NCI-H69 (cell line): ENCODE results near the gene KIF27.
A peak's percentile ranks its signal among the peaks of the same experiment; 100 is the strongest.
"Not testable (repeated sequence)": the region's sequence is repeated elsewhere in the genome, so short reads cannot be mapped to it uniquely, and the experiment has no call there.

Experiments
- DNase-seq: peaks from one replicate; lab custom pipeline; 2025; lab: John Stamatoyannopoulos, UW

KIF27 gene

DNA sequence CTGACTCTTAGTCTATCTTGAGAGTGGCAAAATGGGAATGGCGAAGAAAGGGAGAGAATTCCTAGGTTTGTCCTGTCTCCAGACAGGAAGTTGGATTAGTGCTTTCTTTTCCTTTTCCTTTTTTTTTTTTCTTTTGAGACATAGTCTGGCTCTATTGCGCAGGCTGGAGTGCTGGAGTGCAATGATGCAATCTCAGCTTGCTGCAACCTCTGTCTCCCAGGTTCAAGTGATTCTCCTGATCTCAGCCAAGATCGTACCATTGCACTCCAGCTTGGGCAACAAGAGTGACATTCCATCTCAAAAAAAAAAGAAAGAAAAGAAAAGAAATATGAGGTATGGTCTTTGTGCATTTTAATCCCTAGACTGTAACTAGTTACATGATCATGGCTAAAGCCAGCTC lies 12.6 kb upstream of the KIF27 start:
- no peak for DNase-seq

DNA sequence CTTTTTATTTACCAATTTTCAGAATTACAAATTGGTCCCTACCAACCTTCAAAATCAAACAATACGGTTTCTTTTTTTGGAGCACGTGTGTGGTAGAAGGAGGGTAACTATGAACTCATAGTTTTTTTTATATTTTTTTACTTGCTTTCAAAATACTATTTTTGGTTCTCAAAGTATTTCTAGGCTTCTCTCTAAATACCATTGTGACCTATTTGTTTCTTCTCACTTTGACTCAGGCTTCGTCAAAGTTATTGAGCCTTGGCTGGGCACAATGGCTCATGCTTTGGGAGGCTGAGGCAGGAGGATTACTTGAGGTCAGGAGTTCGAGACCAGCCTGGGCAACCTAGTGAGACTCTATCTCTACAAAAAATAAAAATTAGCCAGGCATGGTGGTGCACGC lies 11.6 kb upstream of the KIF27 start:
- DNase-seq = no peak

DNA sequence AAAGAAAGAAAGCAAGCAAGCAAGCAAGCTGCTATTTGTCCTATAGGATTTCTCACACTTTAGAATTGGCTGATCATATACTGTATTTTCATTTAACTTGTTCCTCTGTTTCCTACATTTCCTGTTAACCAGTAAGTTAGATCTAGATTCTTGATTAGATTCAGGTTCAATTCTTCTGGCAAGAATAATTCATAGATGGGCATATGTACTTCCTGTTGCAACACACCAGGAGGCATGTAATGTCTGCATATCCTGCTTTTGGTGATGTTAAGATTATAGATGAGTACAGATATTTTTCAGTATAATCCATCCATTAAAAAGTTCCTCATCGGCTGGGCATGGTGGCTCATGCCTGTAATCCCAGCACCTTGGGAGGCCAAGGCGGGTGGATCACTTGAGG lies 10.8 kb upstream of the KIF27 start:
- DNase-seq = no peak

DNA sequence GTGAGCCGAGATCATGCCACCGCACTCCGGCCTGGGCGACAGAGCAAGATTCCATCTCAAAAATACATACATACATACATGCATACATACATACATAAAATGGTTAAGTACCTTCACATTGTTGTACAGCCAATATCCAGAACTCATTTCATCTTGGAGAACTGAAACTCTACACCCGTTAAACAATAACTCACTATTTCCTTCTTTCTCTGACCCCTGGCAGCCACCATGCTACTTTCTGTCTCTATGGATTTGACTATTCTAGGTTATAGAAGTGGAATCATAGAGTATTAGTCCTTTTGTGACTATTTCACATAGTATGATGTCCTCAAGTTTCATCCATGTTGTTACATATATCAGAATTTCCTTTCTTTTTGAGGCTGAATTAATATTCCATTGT lies 9.6 kb upstream of the KIF27 start:
- DNase-seq = no peak

DNA sequence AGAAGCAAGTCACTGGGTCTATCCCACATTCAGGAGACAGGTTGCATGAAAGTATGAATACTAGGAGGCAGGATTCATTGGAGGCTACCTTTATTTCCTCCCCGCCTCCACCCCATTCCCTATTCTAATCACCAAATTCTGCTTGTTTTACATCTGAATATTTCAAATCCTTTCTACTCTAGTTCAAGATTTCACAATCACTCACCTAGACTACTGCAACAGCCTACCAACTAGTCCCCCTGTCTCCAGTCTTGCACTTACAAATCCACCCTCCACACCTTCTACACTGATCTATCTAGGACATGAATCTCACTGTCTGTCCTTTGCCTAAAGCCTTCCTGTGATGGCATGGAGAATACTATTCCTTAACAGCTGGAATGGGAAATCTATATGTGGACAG lies 6.4 kb upstream of the KIF27 start:
- DNase-seq = no peak

DNA sequence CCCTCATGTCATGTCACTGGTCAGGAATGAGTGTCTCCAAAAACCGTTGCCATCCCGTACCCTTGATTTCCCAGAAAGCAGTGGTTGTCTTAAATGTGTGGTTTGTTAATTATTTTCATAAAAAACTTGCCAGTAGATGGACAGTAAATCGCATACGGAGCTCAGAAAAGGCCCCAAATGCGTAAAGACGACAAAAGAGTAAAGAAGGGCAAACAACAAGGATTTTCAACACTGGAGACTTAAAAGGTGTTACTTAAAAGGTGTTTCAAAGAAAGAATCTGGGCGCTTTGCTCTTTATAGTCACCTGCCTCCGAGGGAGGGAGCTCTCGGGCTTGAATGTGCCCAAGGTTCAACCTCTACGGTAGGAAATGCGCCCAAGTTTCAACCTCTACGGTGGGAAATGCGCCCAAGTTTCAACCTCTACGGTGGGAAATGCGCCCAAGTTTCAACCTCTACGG lies 734 bp downstream of the KIF27 start:
- peak; percentile 91 for DNase-seq

DNA sequence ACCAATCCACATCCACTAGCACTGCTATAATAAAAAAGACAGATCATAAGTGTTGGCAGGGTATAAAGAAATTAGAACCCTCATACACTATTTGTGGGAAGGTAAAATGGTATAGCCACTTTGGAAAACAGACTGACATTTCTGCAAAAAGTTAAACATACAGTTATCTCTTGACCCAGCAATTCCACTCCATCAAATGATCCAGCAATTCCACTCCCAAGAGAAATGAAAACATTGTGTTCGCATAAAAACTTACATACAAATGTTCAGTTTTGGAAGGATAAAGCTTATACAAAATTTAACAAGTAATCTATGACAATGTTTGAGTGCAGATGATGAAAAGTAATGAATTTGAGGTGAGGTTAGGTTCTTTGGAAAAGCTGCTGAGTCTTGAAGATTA lies 2.1 kb downstream of the KIF27 start:
- no peak for DNase-seq

DNA sequence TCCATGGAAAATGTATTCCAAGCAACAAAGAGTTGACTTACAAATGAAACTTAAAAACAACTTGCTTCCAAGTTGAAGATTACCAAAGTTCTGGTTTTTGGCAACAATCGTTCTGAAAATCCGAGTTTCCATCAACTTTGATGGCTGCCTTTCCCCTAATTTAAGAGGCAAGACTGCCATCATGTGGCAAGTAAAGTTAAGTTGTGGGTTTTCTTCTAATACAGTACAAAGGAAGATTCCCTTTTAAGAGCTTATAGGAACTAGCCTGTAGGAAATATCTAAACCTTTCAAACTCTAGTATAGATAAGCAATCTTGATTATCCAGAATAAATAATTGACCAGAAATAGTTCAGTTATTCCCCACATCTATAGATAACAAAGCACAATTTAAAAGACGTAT lies 9.0 kb downstream of the KIF27 start:
- peak; percentile 48 for DNase-seq

DNA sequence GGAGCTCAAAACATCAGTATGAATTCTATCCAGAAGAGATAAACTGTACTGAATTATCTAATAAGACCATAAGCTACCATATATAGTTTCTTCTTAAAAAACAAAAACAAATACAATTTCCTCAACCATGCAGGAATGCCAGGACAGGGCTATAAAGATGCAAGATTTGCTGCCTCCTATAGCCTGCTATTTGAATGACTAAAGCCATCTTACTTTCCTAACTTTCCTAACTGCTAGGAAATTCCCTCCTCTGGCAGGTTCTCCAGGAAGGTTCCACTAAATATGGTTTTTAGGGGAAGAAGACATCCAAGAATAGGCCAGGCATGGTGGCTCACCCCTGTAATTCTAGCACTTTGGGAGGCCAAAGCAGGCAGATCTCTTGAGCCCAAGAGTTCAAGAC lies 15.1 kb downstream of the KIF27 start:
- DNase-seq = no peak

DNA sequence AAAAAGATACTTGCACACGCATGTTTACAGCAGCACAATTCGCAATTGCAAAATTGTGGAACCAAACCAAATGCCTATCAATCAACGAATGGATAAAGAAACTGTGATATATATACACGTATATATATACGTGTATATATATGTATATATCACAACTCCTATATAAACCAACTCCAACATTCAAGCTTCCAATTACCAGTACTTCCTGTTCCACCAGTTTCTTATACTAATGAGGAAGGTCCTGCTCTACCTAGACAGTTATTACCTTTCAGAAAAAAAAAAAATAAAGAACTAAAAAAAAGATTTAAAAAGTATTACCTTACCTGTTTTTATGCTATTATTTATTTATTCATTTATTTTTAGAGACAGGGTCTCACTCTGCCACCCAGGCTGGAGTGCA lies 20.6 kb downstream of the KIF27 start:
- not testable (repeated sequence) for DNase-seq

DNA sequence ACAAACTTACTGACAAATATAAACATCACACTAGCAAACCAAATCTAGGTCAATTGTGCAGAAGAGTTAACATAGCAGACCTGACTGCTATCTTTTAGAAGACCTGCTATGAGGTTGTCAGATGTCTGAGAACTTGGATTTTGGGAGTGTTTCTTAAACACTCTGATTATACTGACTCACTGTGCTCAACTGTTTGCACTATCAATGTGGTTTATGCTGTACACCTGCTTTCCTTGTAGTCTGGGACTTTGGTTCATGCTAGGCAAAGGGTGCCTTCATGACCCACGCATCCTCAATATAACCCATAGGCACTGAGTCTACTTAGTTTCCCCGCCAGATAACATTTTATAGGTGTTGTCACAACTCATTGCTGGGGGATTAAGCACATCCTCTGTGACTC lies 26.9 kb downstream of the KIF27 start:
- not testable (repeated sequence) for DNase-seq

DNA sequence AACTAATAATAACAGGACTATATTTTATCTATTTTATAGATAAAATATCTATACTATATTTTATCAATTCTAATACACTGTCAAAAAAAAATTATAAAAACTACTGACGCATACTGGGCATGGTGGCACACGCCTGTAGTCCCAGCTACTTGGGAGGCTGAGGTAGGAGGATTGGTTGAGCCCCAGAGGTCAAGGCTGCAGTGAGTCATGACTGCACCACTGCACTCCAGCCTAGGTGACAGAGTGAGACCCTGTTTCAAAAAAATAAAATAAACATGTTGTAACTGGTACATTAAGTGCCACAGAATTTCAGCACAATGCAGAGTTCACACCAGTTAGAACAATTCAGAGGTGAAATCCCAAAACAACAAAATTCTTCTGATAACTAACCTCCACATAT lies 34.7 kb downstream of the KIF27 start:
- not testable (repeated sequence) for DNase-seq

DNA sequence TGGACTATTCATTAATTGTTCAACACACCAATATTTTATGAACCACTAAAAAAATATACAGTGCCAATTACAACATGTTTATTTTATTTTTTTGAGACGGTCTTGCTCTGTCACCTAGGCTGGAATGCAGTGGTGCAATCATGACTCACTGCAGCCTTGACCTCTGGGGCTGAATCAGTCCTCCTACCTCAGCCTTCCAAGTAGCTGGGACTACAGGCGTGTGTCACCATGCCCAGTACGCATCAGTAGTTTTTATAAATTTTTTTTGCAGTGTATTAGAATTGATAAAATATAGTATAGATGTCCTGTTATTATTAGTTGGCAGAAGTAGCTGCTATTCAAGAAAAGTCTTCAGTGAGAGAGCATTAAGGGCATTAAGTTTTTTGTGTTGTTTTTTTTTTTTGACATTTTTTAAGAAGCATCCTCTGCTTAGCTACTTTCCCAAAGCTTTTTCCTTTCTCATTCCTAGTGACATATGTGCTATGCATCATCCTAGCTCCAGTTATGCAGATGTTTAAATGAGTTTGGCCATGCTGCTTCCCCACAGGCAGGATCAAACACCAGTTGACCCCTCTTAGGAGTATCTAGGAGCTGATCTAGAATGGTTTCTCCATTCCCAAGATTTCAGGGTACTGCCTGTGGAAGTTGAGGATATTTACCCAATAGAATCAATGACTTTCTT lies 35.5 kb downstream of the KIF27 start:
- not testable (repeated sequence) for DNase-seq

DNA sequence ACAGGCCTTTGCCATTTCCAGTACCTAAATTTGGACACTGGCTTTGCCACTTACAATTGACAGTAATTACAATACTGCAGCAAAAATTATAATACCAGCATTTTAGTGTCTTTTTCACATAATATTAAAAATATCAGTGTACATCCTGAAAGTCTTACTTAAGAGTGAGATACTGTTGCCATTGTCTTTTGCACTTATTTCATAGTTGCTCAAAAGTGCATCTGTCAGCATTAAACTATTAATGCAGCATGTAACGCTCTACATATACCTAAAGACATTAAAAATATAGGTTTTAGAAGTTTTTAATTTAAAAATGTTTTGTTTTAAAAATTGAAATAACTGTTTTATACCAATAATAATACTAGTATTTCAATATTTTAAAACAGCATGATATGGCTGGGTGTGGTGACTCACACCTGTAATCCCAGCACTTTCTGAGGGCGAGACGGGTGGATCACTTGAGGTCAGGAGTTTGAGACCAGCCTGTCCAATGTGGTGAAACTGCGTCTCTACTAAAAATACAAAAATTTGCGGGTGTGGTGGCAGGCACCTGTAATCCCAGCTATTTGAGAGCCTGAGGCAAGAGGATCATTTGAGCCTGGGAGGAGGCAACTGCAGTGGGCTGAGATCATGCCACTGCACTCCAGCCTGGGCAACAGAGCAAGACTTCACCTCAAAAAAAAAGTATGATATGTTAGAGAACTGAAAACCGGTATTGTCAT lies 39.4 kb downstream of the KIF27 start:
- DNase-seq = not testable (repeated sequence)

DNA sequence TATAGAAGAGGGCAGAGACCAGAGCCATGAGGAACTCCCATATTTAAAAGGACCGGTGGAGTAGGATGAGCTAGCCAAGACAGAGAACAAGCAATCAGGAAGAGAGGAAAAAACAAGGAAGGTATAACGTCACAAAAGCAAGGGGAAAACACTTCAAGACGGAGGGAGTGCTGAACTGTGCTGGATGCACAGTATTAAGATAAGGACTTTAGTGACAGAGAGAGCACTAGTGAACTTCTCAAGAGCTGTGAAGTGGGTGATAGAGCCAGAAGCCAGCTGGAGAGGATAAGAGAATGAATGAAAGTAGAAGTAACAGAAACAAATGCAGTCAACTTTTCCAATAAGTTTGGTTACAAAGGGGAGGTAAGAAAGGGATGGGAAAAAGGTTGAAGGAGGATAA lies 45.7 kb downstream of the KIF27 start:
- not testable (repeated sequence) for DNase-seq

DNA sequence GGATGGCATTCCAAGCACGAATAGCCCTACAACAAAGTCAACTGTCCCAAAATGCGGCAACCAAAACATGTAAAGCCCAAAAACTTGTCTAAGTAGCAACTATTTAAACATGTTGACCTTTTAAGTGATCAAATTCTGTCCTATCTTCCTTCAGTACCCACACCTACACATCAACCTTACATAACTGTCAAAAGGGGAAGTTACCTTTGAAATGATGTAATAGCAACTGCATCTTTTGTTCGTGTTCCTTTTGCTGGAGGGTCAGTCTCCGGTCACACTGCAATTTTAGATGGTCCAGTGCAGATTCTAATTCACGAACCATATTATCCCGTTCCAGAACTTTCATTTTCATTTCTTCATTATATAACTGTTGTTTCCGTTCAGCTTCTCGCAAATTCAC lies 71.3 kb downstream of the KIF27 start:
- DNase-seq = not testable (repeated sequence)

DNA sequence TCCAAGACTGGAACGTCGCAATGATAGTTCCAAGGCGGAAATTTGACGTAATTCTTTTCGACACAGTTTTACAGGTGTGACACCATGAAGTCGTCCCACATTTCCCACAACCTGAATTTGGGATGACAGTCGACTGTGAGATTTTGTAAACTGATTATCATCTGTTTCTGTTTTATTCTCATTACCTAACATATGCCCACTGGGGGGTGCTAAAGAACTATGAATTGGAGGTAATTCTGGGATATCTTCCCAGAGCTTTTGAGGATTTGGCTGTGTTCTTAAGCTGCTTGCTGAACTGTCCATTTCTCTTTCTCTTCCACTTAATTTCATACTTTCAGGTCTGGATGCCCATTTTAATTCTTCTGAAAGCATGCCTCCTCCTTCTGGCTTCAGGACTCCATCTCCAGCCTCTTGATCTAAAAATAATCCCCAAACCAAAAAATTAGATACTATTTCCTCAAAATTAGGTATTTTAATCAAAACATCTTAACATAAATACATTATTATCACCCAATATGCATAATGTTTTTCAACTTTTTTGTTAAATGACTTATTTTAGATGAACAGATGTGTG lies 84.1 kb downstream of the KIF27 start:
- not testable (repeated sequence) for DNase-seq

DNA sequence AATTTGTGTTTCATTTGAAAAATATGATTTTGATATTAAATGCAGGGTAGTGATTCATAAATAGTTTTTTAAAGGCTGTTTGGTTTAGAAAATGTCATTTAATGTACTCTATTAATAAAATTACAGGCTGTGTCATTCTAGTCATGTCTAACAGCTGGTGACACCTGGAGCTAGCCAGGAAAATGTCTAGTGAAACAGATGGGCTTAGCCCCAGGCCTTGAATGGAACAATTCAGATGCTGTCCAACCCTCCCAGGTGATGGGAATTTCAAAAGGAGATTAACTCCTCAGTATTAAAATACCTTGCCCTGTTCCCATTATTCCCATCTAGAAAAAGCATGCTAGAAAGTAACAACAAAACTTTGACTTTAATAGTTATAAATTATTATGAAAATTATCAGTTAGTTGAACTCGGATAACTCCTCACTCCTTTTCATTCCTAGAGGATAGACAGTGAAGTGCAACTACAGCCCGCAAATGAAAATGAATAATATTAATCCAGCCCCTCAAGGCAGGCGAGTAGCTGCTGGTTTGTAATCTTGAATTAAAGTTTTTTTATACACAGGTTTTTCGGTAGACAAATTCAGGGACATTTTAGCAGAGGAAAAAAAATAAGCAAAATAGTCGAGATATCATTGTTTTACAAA lies 90.7 kb downstream of the KIF27 start:
- DNase-seq = peak; percentile 92

DNA sequence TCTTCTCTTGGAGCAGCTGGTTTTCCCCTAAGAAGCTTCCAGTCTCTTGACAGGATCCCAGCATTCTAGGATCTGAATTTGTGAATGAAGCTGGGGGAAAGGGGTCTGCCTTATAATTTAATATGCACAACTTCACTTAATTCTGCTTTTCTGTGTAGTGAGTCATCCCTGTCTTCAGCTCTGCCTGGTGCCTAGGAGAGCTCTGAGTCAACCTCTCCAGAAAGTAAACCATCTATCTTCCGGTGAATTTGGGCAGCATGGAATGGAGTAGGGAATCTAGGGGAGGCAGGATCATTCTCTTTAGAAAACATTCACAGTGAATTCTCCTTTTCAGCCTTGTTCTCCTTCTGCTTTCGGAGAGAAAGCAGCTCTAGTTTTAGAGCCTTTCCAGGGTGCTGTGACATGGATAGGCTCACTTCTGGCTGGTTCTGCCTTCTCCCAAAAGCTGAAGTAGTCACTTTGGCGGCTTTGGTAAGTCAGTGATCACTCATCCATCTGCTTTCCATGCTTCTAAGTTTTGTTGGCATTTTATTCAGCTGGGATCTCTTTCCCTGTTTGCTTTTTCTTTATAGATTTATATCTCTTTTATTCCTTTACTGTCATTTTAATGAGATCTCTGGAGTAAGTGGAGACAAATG lies 96.1 kb downstream of the KIF27 start:
- peak; percentile 48 for DNase-seq

DNA sequence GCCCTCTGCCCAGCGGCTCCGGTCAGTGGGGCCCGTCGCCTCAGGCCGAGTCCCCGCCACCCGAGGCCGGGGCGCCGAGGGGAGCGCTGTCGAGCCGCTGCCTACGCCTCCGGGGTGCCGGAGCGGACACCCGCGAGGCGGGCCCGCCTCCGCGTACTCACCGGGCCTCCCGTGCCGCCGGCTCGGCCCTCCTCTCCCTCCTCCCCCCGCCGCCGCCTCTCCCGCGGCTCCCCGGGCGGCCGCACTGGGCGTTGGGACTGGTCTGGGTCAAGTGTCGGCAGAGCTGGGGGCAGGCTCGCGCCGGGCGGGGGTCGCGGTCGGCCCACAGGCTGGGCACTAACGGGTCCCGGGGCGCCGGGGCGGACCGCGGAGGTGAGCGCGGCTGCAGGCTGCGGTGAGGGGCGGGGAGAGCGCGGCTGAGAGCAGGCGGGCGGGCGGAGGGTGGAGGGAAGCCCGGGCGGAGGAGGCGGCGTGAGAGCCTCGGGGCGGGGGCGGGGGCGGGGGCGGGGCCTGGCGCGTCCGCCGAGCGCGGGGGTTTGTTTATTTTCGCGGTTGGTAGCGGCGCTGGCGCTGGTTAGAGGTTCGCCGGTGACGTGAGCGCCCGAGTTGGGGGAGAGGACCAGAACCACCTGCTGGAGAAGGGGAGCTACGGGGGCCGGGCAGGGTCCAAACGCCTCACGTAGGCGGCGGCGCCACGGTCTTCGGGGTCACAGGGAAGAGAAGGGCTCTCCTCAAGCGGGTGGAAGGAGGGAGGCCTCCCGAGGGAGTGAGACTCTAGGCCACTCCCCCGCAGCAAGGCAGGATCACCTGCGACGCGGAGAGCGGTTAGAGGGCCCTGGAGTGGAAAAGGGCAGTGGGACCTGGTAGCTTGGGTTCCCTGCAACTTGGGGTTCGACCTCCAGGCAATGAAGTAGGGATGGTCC lies 103.6 kb downstream of the KIF27 start, which contains the start of gene GKAP1:
GKAP1 (minus strand) TSS at position 414 of the 923 bp plus-strand sequence. CDS start 11,252 bp downstream, outside the sequence.
- DNase-seq = peak; percentile 93

DNA sequence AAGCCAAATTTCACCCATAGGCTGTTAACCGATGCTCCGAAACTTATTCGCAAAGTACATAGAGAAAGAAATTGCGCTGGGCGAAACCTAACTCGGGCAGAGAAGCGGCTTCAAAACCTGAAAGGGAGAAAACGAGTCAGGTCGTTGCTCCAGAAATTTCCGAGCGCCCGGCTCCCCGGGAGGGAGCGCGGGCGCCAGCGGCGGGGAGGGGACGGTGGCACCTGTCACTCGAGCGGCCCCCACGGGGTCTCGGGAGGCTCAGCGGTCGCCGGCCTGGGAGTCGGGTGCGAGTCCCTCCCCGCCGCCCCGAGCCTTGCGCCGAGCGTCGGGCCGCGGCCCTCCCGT lies 104.2 kb downstream of the KIF27 start:
- DNase-seq = peak; percentile 82
